Osteocyte (in vitro differentiated cells): Measurements from ENCODE around the gene GRIA1. TPM values are rescaled to one million over a fixed set of nuclear protein-coding genes. Genes with fewer than 3 reads are reported as not detected.

Experiments
- DNase-seq: peaks from one replicate; pipeline ENCODE4 v3.0.0; 2021; ENCODE audit warnings: mixed read lengths; ENCODE audit not compliant: unreplicated experiment; ENCODE audit errors: extremely low spot score
- H3K27ac Mint-ChIP-seq: one replicate; pipeline ENCODE4 v1.8.0; 2021; ENCODE audit warnings: mild to moderate bottlenecking, mixed read lengths; ENCODE audit not compliant: unreplicated experiment
- H3K27me3 Mint-ChIP-seq: one replicate; pipeline ENCODE4 v1.8.0; 2021; ENCODE audit warnings: mixed read lengths; ENCODE audit not compliant: unreplicated experiment
- H3K36me3 Mint-ChIP-seq: one replicate; pipeline ENCODE4 v1.8.0; 2021; ENCODE audit warnings: mixed read lengths; ENCODE audit not compliant: unreplicated experiment
- H3K4me1 Mint-ChIP-seq: one replicate; pipeline ENCODE4 v1.8.0; 2021; ENCODE audit warnings: mixed read lengths; ENCODE audit not compliant: unreplicated experiment
- H3K4me3 Mint-ChIP-seq: one replicate; pipeline ENCODE4 v1.8.0; 2021; ENCODE audit warnings: mild to moderate bottlenecking, moderate library complexity, mixed read lengths; ENCODE audit not compliant: unreplicated experiment
- H3K9me3 Mint-ChIP-seq: one replicate; pipeline ENCODE4 v1.8.0; 2021; ENCODE audit warnings: mixed read lengths; ENCODE audit not compliant: unreplicated experiment
- total RNA-seq: library from RNA; stranded (reverse); gene quantifications from 2 replicates; pipeline ENCODE4 v1.2.1, GENCODE V29; 2021
- TF ChIP-seq, protein P1 (sequence below): fragments of 200-600 bp; sonication (generic); IDR thresholded peaks from 2 replicates; pipeline ENCODE4 v1.5.0; 2021; ENCODE audit warnings: antibody characterized with exemption, mild to moderate bottlenecking, moderate library complexity

GRIA1 gene
- total RNA-seq, 1 donor from 2014 or later, result 48.8 TPM

GRCh38 chr5:153752890-153753289 lies 262.4 kb downstream of the GRIA1 start:
- DNase-seq, result no peak
- Mint-ChIP-seq H3K27me3 (no peaks in the 10 kb centered on the region), H3K36me3 (peaks cover 12% of the 10 kb centered on the region), H3K27ac (no peak overlapping the region), H3K4me3 (no peak overlapping the region), H3K9me3 (peaks cover 12% of the 10 kb centered on the region), H3K4me1 (peaks cover 8% of the 10 kb centered on the region)
- TF ChIP-seq, protein P1, sequence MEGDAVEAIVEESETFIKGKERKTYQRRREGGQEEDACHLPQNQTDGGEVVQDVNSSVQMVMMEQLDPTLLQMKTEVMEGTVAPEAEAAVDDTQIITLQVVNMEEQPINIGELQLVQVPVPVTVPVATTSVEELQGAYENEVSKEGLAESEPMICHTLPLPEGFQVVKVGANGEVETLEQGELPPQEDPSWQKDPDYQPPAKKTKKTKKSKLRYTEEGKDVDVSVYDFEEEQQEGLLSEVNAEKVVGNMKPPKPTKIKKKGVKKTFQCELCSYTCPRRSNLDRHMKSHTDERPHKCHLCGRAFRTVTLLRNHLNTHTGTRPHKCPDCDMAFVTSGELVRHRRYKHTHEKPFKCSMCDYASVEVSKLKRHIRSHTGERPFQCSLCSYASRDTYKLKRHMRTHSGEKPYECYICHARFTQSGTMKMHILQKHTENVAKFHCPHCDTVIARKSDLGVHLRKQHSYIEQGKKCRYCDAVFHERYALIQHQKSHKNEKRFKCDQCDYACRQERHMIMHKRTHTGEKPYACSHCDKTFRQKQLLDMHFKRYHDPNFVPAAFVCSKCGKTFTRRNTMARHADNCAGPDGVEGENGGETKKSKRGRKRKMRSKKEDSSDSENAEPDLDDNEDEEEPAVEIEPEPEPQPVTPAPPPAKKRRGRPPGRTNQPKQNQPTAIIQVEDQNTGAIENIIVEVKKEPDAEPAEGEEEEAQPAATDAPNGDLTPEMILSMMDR, result no peak

GRCh38 chr5:153753645-153754432 lies 263.4 kb downstream of the GRIA1 start:
- H3K27me3 Mint-ChIP-seq, result no peaks in the 10 kb centered on the region
- no peak for DNase-seq
- H3K9me3 Mint-ChIP-seq, result peaks cover 12% of the 10 kb centered on the region
- TF ChIP-seq, protein P1, result no peak
- peaks cover 8% of the 10 kb centered on the region for H3K4me1 Mint-ChIP-seq
- peaks cover 12% of the 10 kb centered on the region for H3K36me3 Mint-ChIP-seq
- no peak overlapping the region for H3K4me3 Mint-ChIP-seq
- H3K27ac Mint-ChIP-seq, result no peak overlapping the region

- DNase-seq, result no peak
- Mint-ChIP-seq H3K4me1 (peaks cover 5% of the 10 kb centered on the region), H3K4me3 (no peak overlapping the region), H3K27me3 (no peaks in the 10 kb centered on the region), H3K27ac (no peak overlapping the region), H3K9me3 (peaks cover 24% of the 10 kb centered on the region), H3K36me3 (peaks cover 12% of the 10 kb centered on the region)
- TF ChIP-seq, protein P1, result no peak
These were observed 265.5 kb downstream of the GRIA1 start for GRCh38 chr5:153755913-153756500.

- TF ChIP-seq, protein P1, result peak; percentile 8
- Mint-ChIP-seq H3K36me3 (peaks cover 12% of the 10 kb centered on the region), H3K4me1 (peaks cover 5% of the 10 kb centered on the region), H3K27ac (no peak overlapping the region), H3K9me3 (peaks cover 28% of the 10 kb centered on the region), H3K4me3 (no peak overlapping the region), H3K27me3 (no peaks in the 10 kb centered on the region)
- DNase-seq, result no peak
These were observed 266.1 kb downstream of the GRIA1 start for GRCh38 chr5:153756540-153756939.

DNA sequence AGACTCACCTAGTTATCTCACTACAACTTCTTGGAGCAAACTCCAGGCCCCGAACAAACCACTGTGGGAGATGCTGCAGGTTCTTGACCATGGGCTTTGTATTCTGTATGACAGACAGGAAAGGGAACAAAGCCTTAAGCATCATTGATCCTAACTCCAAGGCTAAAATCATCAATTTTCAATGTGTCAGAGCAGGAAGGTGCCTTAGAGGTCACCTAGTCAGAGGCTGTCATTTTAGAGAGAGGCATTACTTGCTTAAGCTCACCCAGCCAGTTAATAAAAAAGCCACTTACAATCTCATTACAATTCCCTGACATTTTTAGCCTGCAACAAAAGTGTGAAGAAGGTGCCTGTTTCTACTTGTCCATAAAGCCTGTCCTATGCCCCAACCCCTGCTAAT lies 275.5 kb downstream of the GRIA1 start:
- TF ChIP-seq, protein P1, result no peak
- H3K27me3 Mint-ChIP-seq, result no peaks in the 10 kb centered on the region
- no peak overlapping the region for H3K27ac Mint-ChIP-seq
- H3K4me1 Mint-ChIP-seq, result peaks cover 14% of the 10 kb centered on the region
- H3K9me3 Mint-ChIP-seq, result peaks cover 11% of the 10 kb centered on the region
- H3K4me3 Mint-ChIP-seq, result no peak overlapping the region
- DNase-seq, result peak; percentile 7
- peaks cover 15% of the 10 kb centered on the region for H3K36me3 Mint-ChIP-seq
